Inferior parietal cortex (tissue), 1 donor: ENCODE measurements around the gene UIMC1.

Experiments
- DNase-seq: peaks from one replicate; pipeline ENCODE4 v3.0.0-alpha.2; 2016; ENCODE audit errors: extremely low spot score

UIMC1 gene

DNA sequence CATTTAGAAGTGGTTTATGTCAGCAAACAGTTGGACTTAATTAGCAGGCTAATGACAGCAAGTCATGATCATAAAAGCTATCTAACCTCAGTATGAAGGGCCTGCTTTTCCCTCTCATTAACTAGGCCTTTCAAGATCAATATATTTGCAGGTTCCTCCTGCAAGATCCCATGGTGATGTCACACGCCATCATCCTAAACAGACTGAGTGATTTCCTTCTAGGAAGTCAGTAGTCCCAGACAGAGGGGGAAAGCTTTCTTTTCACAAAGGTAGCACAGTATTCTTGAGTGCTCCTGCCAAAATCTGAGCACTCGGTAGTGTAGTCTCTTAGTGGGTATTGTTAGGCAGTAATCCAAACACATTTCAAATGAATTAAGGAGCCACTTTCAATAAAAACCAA is 52.5 kb downstream of the UIMC1 start:
- DNase-seq, result no peak

DNA sequence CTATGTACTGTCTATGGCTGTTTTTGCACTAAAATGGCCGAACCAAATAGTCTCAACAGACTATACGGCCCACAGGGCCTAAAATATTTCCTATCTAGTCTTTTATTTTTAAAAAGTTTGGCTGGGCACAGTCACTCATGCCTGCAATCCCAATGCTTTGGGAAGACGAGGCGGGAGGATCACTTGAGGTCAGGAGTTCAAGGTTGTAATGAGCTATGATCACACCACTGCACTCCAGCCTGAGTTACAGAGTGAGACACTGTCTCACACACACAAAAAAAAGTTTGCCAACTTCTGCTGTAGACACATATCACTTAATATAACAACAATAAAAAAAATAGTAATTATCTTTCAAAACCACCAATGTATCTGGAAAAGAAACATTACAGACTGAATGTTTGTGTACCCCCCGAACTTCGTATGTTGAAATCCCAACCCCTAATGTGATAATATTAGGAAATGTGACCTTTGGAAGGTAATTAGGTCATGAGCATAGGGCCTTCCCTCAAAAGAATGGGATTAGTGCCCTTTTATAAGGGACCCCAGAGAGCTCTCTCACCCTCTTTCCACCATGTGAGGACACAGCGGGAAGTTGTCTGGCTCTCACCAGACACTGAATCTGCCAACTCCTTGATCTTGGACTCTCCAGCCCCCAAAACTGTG is 53.9 kb downstream of the UIMC1 start:
- DNase-seq, result no peak

DNA sequence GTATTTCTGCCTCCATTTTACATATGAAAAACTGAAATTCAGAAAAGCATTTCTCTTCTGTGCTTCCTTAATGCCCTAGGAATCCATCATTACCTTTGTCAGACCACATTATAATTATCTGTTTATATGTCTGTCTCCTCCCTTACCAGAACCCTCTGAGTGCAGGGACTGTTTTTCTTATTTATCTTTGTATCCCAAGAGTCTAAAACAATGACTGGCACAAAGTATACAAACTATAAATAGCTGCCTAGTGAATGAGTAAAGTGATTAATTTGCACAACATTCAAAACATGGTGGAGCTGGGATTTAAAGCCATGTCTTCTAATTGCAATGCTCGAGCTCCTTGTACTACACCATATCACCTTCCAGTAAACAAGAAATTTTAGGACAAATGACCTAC is 58.1 kb downstream of the UIMC1 start:
- DNase-seq, result no peak

DNA sequence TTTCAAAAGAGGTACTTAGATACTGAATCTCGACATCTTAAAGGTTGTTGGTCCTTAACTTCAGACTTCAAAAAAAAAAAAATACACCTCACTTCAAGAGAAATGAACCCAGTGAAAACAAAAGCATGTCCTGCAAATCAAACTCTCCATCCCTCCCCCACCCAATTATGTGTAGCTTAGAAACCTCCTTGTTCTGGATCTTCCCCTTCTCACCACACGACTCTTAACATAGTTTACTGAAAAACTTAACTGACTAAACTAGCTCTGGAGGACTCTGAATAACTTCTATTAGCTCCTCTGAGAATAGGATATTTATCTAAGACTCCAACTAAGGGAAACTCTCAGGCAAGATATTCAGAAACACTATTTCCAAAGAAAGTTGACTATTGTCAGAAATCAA is 58.7 kb downstream of the UIMC1 start:
- no peak for DNase-seq

DNA sequence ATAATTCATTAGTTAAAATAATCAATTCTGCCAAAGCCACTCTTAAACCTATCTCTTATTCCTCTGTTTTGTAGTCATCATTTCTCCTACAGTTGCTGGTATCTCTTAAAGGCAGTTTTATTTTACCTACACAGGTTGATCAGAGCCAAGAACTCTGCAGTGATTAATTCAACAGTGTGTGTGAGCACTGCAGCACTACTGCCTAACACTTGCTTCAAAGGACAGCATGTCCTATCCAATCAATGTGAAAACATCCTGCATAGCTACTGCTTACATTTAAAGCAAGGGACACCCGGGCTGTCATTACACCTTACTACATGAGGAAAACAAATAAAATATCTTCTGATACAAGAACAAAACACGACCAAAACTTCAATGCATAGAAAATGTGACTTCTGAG is 62.3 kb downstream of the UIMC1 start:
- no peak for DNase-seq

DNA sequence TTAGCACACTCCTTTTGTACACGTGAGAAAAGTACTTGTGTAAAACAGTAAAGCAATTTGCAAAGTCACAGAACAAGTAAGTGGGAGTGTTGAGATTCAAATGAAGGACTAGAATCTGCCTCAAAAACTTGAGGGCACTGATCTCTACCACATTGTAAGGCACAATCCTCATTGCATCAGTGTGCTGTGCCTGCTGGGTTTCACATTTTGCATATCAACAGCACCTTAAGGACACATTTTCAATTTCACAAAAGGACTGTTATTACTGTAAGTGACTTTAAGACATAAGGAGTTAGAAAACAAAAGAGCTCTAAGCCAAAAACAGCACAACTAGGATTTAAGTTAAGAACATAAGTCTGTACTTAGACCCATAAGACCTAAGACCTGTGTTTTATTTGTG is 62.8 kb downstream of the UIMC1 start:
- no peak for DNase-seq

DNA sequence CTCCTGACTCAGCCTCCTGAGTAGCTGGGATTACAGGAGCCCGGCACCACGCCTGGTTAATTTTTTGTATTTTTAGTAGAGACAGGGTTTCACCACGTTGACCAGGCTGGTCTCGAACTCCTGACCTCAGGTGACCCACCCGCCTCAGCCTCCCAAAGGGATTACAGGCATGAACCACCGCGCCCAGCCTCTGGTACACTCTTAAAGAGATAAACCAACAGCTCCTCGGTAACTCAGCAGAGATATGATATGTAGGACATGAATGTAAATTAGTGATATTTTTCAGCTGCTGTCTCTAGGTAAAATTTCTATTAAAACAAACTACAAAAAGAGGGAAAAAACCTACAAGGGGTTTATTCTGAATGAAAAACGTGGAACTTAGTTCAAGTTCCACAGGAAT is 64.6 kb downstream of the UIMC1 start:
- no peak for DNase-seq

DNA sequence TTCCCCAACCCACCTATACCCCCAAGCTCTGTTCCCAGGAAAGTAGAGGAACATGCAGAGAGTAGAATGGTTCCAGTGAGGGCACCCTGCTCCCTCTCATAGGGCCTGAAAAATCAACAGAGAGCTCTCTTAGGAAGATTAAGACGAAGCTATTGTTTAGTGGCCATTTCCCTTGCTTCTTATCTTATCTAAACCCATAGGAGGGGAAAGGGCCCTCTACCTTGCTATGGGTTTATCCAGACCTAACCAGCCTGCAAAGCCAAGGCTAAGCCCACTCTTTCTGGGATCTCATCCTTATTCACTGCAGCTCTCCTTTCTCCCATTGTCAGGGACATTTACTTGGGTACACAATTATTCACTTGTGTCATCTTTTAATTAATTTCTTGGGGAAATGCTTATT is 68.1 kb downstream of the UIMC1 start:
- no peak for DNase-seq

DNA sequence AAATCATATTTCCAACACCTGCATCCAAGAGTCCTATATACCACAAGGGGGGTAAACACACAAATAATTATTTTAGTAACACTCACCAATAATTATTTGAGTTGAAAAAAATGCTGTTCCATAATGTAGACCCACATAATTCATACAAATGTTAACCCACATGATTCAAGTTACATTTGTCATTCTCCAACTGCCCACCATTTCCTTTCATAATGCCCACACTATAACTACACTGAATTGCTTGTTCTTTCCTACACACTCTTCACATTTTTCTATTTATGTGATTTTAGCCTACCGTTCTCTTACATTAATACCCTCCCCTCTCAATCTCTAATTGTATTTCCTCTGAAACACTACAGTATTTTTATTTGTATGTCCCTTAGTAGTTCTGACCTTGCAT is 71.6 kb downstream of the UIMC1 start:
- no peak for DNase-seq

DNA sequence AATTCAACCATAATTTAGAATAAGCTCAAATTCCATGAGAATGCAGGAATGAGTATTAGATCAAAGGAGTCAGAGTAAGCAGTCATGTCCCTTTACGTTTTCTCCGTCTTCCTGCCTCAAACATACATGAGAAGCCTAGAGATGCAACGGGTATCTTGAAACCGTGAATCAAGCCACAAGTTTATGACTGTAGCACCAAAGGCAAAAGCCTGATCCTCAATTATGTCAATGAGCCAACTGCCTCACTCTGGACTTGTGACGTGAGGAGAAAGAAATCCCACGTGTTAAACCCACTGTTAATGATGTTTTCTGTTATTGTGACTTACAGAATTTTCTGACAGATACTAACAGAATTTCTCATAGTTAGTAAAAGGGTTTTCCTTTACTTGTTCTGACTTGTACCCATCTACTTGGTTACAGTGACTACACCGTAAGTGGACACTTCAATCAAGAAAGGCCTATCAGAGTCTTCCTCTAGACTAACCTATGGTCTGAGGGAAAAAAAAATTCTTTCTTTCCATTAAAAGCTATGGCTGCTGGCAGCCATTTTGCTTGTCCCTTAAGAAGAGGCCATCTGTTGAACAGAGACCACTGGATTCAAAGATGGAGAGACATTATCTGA is 72.2 kb downstream of the UIMC1 start:
- DNase-seq, result no peak

DNA sequence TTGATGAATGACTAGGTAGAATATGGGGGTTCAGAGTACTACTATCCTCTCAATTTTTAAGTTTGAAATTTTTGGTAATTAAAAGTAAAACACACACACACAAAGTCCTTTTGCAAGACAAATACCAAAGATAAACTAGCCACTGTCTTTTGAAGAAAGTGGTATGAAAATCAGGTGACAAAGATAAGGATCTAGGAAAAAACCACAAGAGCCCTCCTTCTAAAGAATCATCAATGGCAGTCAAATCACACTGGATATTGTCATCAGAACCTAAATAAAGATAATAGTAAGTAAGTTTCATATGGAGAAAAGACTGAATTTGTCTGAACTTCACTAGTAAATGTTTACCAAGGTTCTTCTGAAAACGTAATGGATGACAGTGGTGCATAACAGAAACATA is 76.9 kb downstream of the UIMC1 start:
- DNase-seq, result no peak

DNA sequence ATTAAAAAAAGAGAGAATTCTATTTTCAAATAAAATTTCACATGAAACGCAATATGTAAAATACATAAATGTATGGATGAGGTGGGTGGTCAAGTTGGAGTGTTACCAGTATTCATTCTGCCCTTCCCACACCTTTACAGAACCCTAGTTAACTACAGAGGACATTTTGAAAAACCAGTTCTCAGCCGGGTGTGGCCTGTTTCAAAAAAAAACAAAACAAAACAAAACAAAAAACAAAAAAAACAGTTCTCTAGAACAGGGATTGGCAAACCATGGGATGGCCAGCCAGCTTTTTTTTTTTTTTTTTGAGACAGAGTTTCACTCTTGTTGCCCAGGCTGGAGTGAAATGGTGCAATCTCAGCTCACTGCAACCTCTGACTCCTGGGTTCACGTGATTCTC is 79.0 kb downstream of the UIMC1 start:
- DNase-seq, result no peak

DNA sequence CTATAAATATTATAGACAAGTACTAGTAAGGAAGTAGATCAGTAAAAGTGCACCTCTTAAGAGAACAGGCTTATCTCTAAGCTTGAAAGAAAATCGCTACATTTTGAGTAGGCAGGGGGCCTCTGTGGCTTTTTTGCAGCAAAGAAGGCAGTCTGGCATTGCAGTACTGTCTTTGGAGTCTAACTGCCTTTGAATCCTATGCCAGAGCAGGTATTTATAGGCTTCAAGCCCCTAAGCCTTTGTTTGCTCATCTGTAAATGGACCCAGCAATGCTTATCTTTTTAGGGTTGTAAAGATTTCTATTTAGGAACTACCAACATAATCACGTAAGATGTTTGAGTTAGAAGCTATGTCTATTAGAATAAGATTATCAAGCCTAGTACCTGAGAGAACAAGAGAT is 83.8 kb downstream of the UIMC1 start:
- DNase-seq, result no peak

DNA sequence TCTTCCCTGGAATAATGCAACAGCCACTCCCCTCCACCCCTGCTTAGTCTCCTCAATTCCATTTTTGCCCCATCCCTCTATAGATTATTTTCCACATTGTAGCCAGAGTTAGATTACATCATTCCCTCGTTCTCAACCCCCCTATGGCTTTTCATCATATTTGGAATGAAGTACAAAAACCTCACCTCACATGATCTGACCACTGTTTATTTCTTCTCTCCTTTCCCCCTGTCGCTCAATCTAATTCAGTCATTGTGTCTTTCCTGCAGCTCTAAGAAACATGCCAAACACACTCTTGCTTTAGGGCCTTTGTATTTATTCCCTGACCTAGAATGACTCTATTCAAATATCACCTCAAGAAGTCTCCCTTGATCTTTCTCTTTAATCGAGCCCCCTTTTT is 84.9 kb downstream of the UIMC1 start:
- no peak for DNase-seq

DNA sequence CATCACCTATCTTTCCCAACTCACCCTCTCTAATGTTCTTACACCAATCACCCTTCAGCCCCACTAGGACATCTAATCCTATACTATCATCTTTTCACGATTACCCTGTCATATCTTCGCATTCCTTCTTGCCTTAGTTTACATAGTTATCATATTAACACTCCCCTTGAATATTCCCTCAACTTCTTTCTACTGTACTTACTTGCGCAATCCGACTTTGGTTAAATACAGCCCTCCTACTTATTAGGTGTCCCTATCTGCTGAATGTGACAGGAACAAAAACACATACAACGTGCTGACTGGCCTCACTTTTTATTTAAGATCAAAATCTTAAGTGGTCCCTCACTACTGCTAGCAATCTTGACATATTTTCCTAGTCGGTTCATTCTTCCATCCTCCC is 88.0 kb downstream of the UIMC1 start:
- DNase-seq, result no peak

DNA sequence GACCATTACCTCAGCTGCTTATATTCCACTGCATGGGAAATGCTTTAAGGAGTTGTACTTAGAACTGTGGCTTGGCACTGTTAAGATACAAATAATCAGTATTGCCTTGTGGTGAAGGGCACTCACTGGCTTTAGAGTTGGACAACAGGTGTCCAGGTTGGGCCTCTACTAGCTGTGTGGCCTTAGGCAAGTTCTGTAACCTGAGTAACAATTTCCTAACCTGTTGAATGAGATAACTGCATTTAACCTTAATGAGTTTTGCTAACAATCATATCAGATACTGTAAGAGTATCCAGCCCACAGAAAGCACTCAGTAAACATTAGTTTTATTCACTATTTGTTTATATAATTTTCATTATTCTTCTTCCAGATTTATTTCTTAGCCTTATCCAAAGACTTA is 90.2 kb downstream of the UIMC1 start:
- no peak for DNase-seq

DNA sequence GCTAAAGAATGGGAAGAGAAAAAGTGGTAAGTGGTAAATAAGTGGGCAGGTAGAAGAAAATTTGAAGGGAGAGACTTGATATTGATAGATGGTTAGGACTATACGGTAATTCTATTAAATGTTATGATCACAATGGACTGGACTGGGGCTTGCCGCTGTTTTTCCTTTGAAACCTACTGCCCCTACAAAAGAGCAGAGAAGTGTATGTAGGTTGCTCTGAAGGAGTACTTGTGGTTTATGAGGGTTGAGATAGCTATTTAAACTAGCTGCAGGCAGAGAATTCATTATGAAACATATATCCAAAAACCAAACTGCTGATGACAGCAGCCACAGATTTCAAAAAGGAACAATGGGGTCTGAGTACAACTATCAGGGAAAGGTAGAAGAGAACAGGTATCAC is 90.7 kb downstream of the UIMC1 start:
- no peak for DNase-seq

DNA sequence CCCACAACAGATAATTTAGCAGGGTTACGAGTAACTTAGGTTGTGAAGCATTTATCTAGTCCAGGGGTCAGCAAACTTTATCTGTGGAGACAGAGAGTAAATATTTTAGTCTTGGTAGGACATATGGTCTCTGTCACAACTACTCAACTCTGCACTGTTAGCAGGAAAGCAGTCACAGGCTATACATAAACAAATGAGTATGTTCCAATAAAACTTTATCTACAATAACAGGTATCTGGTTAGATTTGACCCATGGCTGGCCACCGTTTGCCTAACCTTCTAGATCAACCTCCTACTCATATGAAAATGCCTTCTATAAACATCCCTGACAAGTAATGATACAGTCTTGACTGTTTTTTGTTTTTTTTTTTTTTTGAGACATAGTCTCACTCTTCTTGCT is 94.5 kb downstream of the UIMC1 start:
- DNase-seq, result no peak

DNA sequence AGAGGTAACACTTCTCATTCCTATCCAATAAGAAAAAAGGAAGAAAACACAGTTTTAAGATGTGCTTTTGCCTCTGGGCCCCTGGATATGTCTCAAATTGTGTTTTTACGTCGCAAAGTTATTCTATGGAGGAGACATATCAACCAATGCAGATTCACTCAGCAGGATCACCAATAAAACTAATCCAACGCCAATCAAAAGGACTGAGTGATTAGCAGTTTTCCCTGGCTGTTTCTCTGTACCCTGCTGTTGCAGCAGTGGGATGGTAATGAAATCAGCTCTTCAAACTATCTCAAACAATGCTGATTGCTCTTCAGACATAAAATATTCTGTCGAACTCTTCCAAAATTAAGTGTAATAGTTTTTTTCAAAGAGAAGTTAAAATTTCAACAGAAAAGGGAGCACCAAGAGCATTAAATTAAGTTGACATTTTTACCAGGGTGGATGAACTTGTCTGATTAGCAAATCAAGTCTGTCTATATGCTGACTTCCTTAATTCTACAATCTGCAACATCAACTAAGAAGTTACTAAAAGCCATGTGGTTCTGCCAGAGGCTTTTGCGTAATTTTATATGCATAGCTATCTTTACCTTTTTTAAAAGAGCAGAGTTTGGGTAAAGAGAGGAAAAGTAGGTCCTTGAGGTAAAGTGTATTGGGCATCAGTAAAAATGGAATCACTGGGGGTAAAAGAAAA is 97.8 kb downstream of the UIMC1 start:
- DNase-seq, result no peak

DNA sequence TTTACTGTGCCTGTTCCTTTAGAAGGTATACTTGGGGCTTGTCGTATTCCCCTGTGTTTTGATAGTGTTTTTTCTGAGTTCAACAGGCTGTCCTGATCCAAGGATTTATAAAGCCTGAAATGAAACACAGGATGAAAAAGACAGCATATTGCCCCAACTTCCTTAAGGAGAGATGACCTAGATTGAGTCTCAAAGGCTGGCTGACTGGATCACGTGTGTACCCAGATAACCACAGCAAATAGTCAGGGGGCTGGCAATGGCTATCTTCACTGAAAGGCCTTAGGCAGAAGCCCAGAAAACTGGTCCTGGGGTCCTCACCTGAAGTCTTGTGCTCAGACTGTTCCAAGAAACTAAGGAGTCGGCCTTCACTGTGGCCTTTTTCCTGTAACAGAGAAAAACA is 99.8 kb downstream of the UIMC1 start:
- no peak for DNase-seq

DNA sequence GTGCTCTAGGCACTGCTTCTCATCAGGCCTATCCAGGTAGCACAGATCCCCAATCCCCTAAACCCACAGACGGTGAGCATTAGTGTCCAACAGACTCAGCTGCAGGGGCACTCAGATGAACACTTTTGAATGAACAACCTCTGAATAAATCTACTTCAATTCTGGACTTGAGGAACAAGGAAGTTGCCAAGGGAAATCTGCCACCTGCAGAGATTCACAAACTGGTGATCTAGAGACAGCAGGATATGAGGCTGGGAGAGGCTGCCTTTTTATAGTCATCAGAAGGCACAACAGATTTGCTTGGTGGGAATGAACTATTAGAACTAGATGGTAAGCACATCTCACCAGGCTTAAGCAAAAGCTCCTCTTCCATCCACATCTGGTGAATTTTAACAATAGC is 100.5 kb downstream of the UIMC1 start:
- DNase-seq, result no peak

DNA sequence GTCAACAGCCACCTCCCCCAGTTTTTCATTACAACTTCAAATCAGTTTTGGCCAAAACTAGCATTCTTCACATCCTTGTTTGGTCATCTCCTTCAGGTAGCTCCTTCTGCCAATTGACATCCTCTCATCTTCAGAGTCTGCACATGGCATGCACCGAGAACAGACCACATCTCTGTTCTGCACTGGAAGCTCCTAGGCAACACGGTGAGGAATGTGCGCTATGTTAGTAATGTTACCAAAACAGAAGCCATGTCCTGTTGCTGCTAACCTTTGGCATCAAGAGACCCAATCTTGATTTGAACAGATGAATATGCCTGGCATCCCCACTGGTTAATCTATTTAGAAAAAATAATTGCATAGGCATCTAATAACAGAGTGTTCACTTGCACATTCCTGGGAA is 102.3 kb downstream of the UIMC1 start:
- no peak for DNase-seq

DNA sequence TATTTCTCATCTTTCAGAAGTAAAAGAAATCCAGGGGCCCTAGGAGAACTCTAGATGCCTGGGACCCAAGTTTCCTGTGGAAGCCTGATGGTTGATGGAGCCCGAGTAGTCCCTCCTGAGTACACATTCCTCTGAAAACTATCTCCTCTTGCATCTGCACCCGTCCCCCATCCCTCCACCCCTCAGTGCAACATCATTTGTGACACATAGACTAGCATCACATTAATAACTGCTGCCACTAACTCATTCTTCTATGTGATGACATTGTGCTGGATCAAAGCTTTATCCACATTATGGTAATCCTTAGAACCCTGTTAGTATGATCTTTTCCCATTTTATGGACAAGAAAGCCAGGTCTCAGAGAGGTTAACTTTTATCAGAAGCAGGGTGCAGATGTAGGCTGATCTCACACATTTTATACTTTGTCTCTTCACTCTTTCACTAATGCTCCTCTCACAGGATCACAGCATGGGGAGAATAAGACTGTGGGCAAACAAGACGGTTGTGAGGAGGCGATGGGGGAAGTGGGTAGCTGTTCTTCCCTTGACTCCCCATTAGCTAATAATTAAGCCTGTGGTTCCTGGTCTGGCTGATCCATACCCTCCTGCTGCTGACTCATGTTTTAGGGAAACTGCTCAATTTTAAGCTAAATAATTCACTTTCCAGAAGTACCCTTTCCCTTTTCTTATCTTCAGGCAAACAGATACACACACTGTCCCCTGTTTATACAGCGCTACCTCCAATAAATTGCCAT is 103.5 kb downstream of the UIMC1 start:
- no peak for DNase-seq
